Measurements from ENCODE around the gene RPRM. TPM values are rescaled to one million over a fixed set of nuclear protein-coding genes. Genes with fewer than 3 reads are reported as not detected.

Gene RPRM
- total RNA-seq, 1 donor from 2014 or later, result not detected

DNA sequence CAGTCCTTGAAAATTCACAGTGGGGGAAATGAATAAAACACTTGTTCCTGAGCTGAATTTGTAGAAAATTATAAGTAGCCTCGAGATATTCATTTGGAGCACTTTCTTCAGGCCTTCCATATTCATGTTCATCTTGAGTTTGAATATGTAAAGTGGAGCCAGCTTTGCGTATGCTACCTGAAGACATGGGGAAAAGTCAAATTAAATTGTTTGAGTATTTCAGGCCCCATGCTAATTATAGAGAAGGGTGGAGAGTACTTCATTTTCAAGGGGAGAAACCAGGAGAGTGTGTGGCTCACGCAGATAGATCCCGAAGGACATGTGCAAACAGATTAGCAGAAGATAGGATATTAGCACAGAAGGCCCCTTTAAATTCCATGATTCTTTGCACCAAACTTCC is 7.7 kb downstream of the RPRM start:
- H3K4me3 ChIP-seq (ENCODE audit: low read depth, low read length), result no peak overlapping the region
- DNase-seq (ENCODE audit: low read depth) (no peak), FAIRE-seq (no peak)
- no peaks in the 10 kb centered on the region for H3K27me3 ChIP-seq (ENCODE audit: control insufficient read depth, insufficient read depth, low read length)
- TF ChIP-seq CTCF (IDR thresholded peaks at IDR 0.05; ENCODE audit: insufficient read depth, low read length, severe bottlenecking), result no peak
- no peaks in the 10 kb centered on the region for H3K36me3 ChIP-seq (ENCODE audit: control insufficient read depth, insufficient read depth, low read length)

GRCh38 chr2:153464395-153464794 is 14.2 kb downstream of the RPRM start:
- Histone ChIP-seq H3K36me3 (ENCODE audit: control insufficient read depth, insufficient read depth, low read length) (no peaks in the 10 kb centered on the region), H3K27me3 (ENCODE audit: control insufficient read depth, insufficient read depth, low read length) (no peaks in the 10 kb centered on the region), H3K4me3 (ENCODE audit: low read depth, low read length) (no peak overlapping the region)
- FAIRE-seq, result no peak
- no peak for TF ChIP-seq CTCF (IDR thresholded peaks at IDR 0.05; ENCODE audit: insufficient read depth, low read length, severe bottlenecking)
- no peak for DNase-seq (ENCODE audit: low read depth)

DNA sequence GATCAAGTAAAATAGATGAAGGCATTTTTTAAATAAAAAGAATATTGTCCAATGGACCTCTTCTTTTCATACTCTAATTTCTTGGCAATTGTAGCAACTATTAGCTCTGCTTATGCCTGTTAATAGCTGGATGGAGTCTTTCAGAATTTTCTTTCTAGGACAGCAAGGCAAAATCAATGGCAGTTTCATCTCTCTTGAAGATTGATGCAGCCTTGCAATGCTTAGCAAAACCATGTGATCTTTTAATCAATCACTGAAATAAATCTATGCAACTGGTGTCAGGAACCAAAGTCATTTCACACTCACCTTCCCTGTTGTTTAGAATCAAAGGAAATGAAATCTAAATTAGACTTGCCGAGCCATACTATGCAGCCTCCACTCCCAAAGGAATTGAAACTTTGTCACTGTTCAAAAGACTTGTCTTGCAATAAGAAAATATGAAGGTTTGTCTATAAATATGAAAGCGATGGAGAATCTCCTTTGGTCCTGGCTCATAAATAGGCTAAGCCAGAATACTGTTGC is 16.2 kb downstream of the RPRM start:
- TF ChIP-seq CTCF (IDR thresholded peaks at IDR 0.05; ENCODE audit: insufficient read depth, low read length, severe bottlenecking), result no peak
- DNase-seq (ENCODE audit: low read depth) (no peak), FAIRE-seq (no peak)
- Histone ChIP-seq H3K27me3 (ENCODE audit: control insufficient read depth, insufficient read depth, low read length) (no peaks in the 10 kb centered on the region), H3K36me3 (ENCODE audit: control insufficient read depth, insufficient read depth, low read length) (no peaks in the 10 kb centered on the region), H3K4me3 (ENCODE audit: low read depth, low read length) (no peak overlapping the region)

DNA sequence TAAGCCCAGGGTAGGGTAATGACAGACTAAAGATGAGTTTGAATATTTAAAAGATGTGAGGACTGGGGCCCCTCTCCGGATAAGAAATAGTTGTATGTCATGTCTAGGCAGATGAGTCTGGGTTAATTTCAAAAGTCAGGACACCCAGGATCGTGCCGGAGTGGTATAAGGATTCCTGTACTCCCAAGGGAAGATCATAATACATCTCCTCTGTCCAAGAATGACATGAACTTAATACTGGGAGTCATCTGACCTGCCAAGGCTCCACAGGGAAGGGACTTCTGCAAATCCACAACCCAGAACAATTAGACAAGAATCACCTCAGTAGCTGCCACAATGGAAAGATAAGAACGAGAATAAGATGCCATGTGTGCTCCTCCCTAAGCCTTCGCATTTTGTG is 17.1 kb downstream of the RPRM start:
- Histone ChIP-seq H3K4me3 (ENCODE audit: low read depth, low read length) (no peak overlapping the region), H3K27me3 (ENCODE audit: control insufficient read depth, insufficient read depth, low read length) (no peaks in the 10 kb centered on the region), H3K36me3 (ENCODE audit: control insufficient read depth, insufficient read depth, low read length) (no peaks in the 10 kb centered on the region)
- FAIRE-seq (no peak), DNase-seq (ENCODE audit: low read depth) (no peak)
- TF ChIP-seq CTCF (IDR thresholded peaks at IDR 0.05; ENCODE audit: insufficient read depth, low read length, severe bottlenecking), result no peak

DNA sequence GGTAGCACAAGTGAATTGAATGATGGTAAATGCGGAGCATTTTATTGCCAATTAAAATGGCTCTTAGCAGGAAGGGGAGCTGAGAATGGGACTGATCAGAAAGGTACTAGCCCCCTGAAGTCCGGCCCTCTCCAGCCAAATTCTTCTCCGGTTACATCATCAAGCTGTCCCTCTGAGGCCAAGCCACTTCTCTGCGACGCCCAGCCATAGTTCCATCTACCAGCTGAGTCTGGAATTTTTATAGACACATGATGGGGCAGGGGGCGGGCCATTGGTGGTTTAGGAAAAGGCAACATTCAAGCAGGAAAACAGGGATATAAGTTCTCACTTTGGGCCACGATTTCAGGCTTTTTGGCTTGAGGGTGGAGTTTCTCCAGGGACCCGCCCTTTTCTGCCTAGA is 22.7 kb downstream of the RPRM start:
- H3K36me3 ChIP-seq (ENCODE audit: control insufficient read depth, insufficient read depth, low read length), result no peaks in the 10 kb centered on the region
- DNase-seq (ENCODE audit: low read depth) (no peak), FAIRE-seq (no peak)
- no peaks in the 10 kb centered on the region for H3K27me3 ChIP-seq (ENCODE audit: control insufficient read depth, insufficient read depth, low read length)
- no peak overlapping the region for H3K4me3 ChIP-seq (ENCODE audit: low read depth, low read length)
- no peak for TF ChIP-seq CTCF (IDR thresholded peaks at IDR 0.05; ENCODE audit: insufficient read depth, low read length, severe bottlenecking)

DNA sequence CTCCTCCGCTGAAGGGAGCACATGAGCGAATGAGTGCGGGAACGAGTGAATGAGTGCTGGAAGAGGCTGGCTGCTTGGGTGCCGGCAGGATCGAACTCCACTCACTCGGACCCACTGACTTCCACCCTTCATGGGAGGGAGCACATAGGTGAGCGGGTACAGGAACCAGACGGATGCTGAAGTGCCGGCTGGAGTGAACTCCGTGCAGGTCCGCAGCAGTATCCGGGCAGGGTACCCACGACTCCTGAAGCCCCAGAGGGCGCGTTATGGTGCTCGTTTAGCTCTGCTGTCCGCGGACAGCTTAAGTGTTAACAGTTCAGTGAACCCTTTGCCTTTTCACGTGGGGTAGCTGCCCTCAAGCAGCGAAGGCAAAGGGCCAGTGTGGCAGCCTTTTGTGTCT is 23.2 kb downstream of the RPRM start:
- no peak for TF ChIP-seq CTCF (IDR thresholded peaks at IDR 0.05; ENCODE audit: insufficient read depth, low read length, severe bottlenecking)
- Histone ChIP-seq H3K4me3 (ENCODE audit: low read depth, low read length) (no peak overlapping the region), H3K27me3 (ENCODE audit: control insufficient read depth, insufficient read depth, low read length) (no peaks in the 10 kb centered on the region), H3K36me3 (ENCODE audit: control insufficient read depth, insufficient read depth, low read length) (no peaks in the 10 kb centered on the region)
- no peak for DNase-seq (ENCODE audit: low read depth)
- no peak for FAIRE-seq
